Measurements from ENCODE around the gene ABCC5.

GRCh38 chr3:183984749-183985729 lies 32.6 kb downstream of the ABCC5 start:
- TF ChIP-seq YY1 (tag by site-specific recombination; IDR thresholded peaks at IDR 0.05) (no peak), PRDM4 (tag by site-specific recombination; IDR thresholded peaks at IDR 0.05) (no peak), CTCF (tag by site-specific recombination; IDR thresholded peaks at IDR 0.05) (no peak), ZNF639 (tag by site-specific recombination; IDR thresholded peaks at IDR 0.05) (no peak), ZNF76 (tag by site-specific recombination; IDR thresholded peaks at IDR 0.05; ENCODE audit: borderline replicate concordance, low read depth) (no peak), ZNF19 (tag by site-specific recombination; IDR thresholded peaks at IDR 0.05; ENCODE audit: low read depth) (no peak), ZBTB44 (tag by site-specific recombination; IDR thresholded peaks at IDR 0.05) (no peak)
